HG03469 (cell line): ENCODE data around the gene SLC25A11.

Source experiments
- ATAC-seq: cut with Tn5 transposase; IDR thresholded peaks from one replicate; pipeline ENCODE4 v1.9.1; 2021; ENCODE audit warnings: mild to moderate bottlenecking, moderate library complexity, moderate number of reproducible peaks; ENCODE audit not compliant: unreplicated experiment

The SLC25A11 gene

GRCh38 chr17:4939796-4940554, at the start of gene SLC25A11, which contains the start of gene RNF167:
Gene SLC25A11, minus strand, starts transcription at chr17:4940046. Its CDS starts 136 bp downstream, at chr17:4939910.
Gene RNF167, plus strand, starts transcription at chr17:4940268. Its CDS starts 642 bp downstream, at chr17:4940910.
- ATAC-seq = peak; percentile 54

GRCh38 chr17:4987767-4988567, 48.1 kb upstream of the SLC25A11 start:
- ATAC-seq = no peak

- no peak for ATAC-seq
Observed at GRCh38 chr17:4986951-4987766, 47.3 kb upstream of the SLC25A11 start, which contains the start of gene CAMTA2. Gene CAMTA2, minus strand, starts transcription at chr17:4987675. Its CDS starts 1,453 bp downstream, at chr17:4986222.

GRCh38 chr17:4986403-4986802, 46.6 kb upstream of the SLC25A11 start:
- no peak for ATAC-seq

GRCh38 chr17:4982305-4982704, 42.5 kb upstream of the SLC25A11 start:
- no peak for ATAC-seq

- ATAC-seq = no peak
Observed at GRCh38 chr17:4980644-4981216, 40.9 kb upstream of the SLC25A11 start.

GRCh38 chr17:4978726-4979125, 38.9 kb upstream of the SLC25A11 start:
- ATAC-seq = no peak

GRCh38 chr17:4974115-4974670, 34.3 kb upstream of the SLC25A11 start:
- no peak for ATAC-seq

- ATAC-seq = no peak
Observed at GRCh38 chr17:4973256-4974114, 33.6 kb upstream of the SLC25A11 start.

GRCh38 chr17:4972752-4973151, 32.9 kb upstream of the SLC25A11 start:
- no peak for ATAC-seq

GRCh38 chr17:4972322-4972721, 32.5 kb upstream of the SLC25A11 start:
- no peak for ATAC-seq

- no peak for ATAC-seq
Observed at GRCh38 chr17:4971826-4972225, 32.0 kb upstream of the SLC25A11 start.

- ATAC-seq = no peak
Observed at GRCh38 chr17:4970273-4970672, 30.4 kb upstream of the SLC25A11 start.

- no peak for ATAC-seq
Observed at GRCh38 chr17:4969551-4970173, 29.8 kb upstream of the SLC25A11 start.

GRCh38 chr17:4969047-4969550, 29.3 kb upstream of the SLC25A11 start:
- no peak for ATAC-seq

- no peak for ATAC-seq
Observed at GRCh38 chr17:4968486-4969046, 28.7 kb upstream of the SLC25A11 start.

GRCh38 chr17:4967539-4968485, 28.0 kb upstream of the SLC25A11 start, which contains the start of gene SPAG7:
Gene SPAG7, minus strand, starts transcription at chr17:4967817. Its CDS starts 13 bp downstream, at chr17:4967804.
- peak; percentile 32 for ATAC-seq
